Stimulated activated CD8-positive, alpha-beta memory T cell treated with anti-CD3 and anti-CD28 coated beads, Interleukin-12 subunit alpha, Interleukin-12 subunit beta, amount 100 ng/mL, for 1 hour (primary cell): ENCODE data around the gene ZBTB20.

ENCODE experiments used
- DNase-seq: peaks from one replicate; pipeline ENCODE4 v3.0.0-alpha.2; 2020; ENCODE audit warnings: low read depth

Gene ZBTB20

GRCh38 chr3:114904633-114905032, 242.5 kb downstream of the ZBTB20 start:
- DNase-seq = no peak

GRCh38 chr3:114903213-114903612, 243.9 kb downstream of the ZBTB20 start:
- no peak for DNase-seq

GRCh38 chr3:114902691-114903101, 244.4 kb downstream of the ZBTB20 start:
- no peak for DNase-seq

- DNase-seq = no peak
Measured at GRCh38 chr3:114900908-114901307, 246.2 kb downstream of the ZBTB20 start.

- DNase-seq = no peak
Measured at GRCh38 chr3:114899186-114899931, 247.7 kb downstream of the ZBTB20 start.

- no peak for DNase-seq
Measured at GRCh38 chr3:114896978-114897377, 250.1 kb downstream of the ZBTB20 start.

- DNase-seq = no peak
Measured at GRCh38 chr3:114893361-114893760, 253.7 kb downstream of the ZBTB20 start.

GRCh38 chr3:114892880-114893279, 254.2 kb downstream of the ZBTB20 start:
- DNase-seq = no peak

- no peak for DNase-seq
Measured at GRCh38 chr3:114892131-114892879, 254.8 kb downstream of the ZBTB20 start.

- no peak for DNase-seq
Measured at GRCh38 chr3:114887806-114888205, 259.3 kb downstream of the ZBTB20 start.

- DNase-seq = no peak
Measured at GRCh38 chr3:114886905-114887304, 260.2 kb downstream of the ZBTB20 start.

- no peak for DNase-seq
Measured at GRCh38 chr3:114884213-114884923, 262.7 kb downstream of the ZBTB20 start.

- no peak for DNase-seq
Measured at GRCh38 chr3:114880078-114880477, 267.0 kb downstream of the ZBTB20 start.

GRCh38 chr3:114879059-114880031, 267.7 kb downstream of the ZBTB20 start:
- no peak for DNase-seq

- DNase-seq = no peak
Measured at GRCh38 chr3:114878114-114878839, 268.8 kb downstream of the ZBTB20 start.

- no peak for DNase-seq
Measured at GRCh38 chr3:114877378-114878113, 269.5 kb downstream of the ZBTB20 start.

GRCh38 chr3:114874522-114874971, 272.5 kb downstream of the ZBTB20 start:
- no peak for DNase-seq

- DNase-seq = no peak
Measured at GRCh38 chr3:114873591-114873990, 273.5 kb downstream of the ZBTB20 start.

GRCh38 chr3:114872588-114872987, 274.5 kb downstream of the ZBTB20 start:
- DNase-seq = no peak

GRCh38 chr3:114872050-114872449, 275.0 kb downstream of the ZBTB20 start:
- no peak for DNase-seq
